ENCODE measurements around the gene IQSEC1.

DNA sequence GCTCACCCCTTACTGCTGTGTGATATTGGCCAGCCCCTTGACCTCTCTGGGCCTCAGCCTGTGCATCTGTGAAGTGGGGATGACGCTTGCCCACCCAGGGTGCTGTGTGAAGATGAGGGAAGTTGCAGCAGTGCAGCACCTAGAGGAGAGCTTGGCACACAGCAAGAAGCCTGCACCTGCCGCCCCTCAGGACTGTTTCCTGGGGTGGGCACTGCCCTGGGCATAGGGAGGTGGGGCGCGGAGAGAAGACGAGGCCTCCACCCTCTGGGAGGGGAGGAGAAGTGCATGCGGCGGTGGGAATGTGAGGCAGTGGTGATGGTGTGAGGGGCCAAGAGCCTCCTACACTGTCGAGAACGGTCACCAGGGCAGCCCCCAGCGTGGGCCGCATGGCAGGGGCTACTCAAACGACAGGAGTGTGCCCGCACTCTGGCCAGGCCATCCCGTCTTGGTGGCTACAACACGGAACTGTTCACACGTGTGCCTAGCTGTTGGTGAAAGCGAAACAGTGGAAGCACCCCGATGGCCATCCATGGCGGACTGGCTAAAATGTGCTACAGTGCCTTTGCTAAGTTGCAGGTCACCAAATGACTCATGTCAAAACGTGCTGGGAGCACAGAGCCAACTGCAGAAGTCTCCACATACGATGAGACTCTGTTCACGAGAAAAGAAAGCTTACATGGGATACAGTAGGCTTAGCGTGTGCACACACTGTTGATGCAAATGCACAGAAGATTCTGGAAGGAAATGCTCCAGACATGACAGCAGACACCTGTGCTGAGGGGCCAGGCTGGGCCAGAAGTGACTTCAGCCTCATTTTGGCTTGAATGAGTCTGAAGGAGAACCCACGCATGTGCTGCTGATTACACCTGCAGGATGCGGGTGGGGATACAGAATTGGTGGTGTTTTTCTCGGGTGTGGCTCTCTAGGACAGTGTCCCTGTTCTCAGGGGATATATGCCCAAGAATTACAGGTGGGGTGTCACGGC, 40.4 kb upstream of the IQSEC1 start:
- no peak for TF ChIP-seq FOXP2 (optimal IDR thresholded peaks at IDR 0.05; ENCODE audit: borderline replicate concordance, extremely low read depth, extremely low read length, insufficient read depth)
- TF ChIP-seq POLR2AphosphoS5 (IDR thresholded peaks at IDR 0.05; ENCODE audit: low read depth, low read length): no peak
- no peak for TF ChIP-seq SIN3A (IDR thresholded peaks at IDR 0.05; ENCODE audit: borderline replicate concordance, insufficient read depth, low read length)
